ENCODE measurements around the gene SH3GLB2. TPM values are rescaled to one million over a fixed set of nuclear protein-coding genes. Genes with fewer than 3 reads are reported as not detected.
A peak's percentile ranks its signal among the peaks of the same experiment; 100 is the strongest.

Gene SH3GLB2
- total and polyA plus RNA-seq, 10 of the 15 experiments (the other 5 are each of a cell fraction or from before 2014, with no cell fraction given): 0.21 to 61.3 (median 30.8) TPM

DNA sequence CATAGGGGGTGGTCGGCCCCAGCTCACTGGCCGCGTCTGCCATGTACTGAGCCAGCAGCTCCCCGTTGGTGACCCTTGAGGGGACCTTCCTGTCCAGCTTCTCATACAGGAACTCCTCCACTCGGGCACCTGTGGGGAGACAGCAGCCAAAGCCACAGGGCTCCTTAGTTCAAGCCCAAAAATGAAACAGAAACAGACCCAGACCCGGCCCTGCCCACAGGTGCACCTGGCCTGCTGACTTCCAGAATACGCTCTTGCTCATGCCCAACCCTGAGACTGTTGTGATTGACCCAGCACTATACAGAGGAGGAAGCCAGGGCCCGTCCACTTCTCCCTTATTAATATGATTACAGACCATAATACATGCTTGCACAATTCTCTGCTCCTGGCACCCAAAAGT, 7.0 kb downstream of the SH3GLB2 start:
- ATAC-seq: peak; percentile 94
- intact Hi-C loops (cut with micrococcal nuclease; ENCODE audit: unreplicated experiment): no loop called here
- no peaks in the 10 kb centered on the region for H3K9me3 ChIP-seq (replicated peaks; ENCODE audit: control insufficient read depth, insufficient read depth, low read length)
- TF ChIP-seq CHD1 (IDR thresholded peaks at IDR 0.05; ENCODE audit: low read depth, low read length) (no peak), PML (IDR thresholded peaks at IDR 0.05; ENCODE audit: low read length) (no peak), STAT3 (IDR thresholded peaks at IDR 0.05; ENCODE audit: low read depth, low read length) (no peak), TBL1XR1 (IDR thresholded peaks at IDR 0.05; ENCODE audit: low read depth, low read length) (no peak), SUPT20H (IDR thresholded peaks at IDR 0.05; ENCODE audit: borderline replicate concordance, control insufficient read depth, low read depth, low read length) (no peak), ZZZ3 (IDR thresholded peaks at IDR 0.05; ENCODE audit: control insufficient read depth, insufficient read length, low read depth) (no peak), NR2F1 (conservative IDR thresholded peaks at IDR 0.05) (peak; percentile 22; the same call in 1 of the 2 replicates), ZNF274 (IDR thresholded peaks at IDR 0.05; ENCODE audit: insufficient read depth, insufficient read length) (no peak), BACH1 (IDR thresholded peaks at IDR 0.05; ENCODE audit: borderline replicate concordance) (no peak), TAF1 (IDR thresholded peaks at IDR 0.05; ENCODE audit: borderline replicate concordance, low read depth, low read length) (0 out of 2 replicates have a peak, but pooled peaks have one; percentile 20), SUZ12 (IDR thresholded peaks at IDR 0.05; ENCODE audit: unreplicated experiment) (no peak), TCF3 (IDR thresholded peaks at IDR 0.05; ENCODE audit: borderline replicate concordance, insufficient read depth, low read depth, low read length) (0 out of 2 replicates have a peak, but pooled peaks have one; percentile 56), ZBTB11 (CRISPR knock-in tag; IDR thresholded peaks at IDR 0.05) (no peak), NR2C2 (IDR thresholded peaks at IDR 0.05; ENCODE audit: borderline replicate concordance, control insufficient read depth, insufficient read length, low read depth) (no peak), SMAD1 (IDR thresholded peaks at IDR 0.05; ENCODE audit: low read depth, partially characterized antibody) (no peak), EED (IDR thresholded peaks at IDR 0.05; ENCODE audit: low read depth) (0 out of 2 replicates have a peak, but pooled peaks have one; percentile 14), TCF12 (IDR thresholded peaks at IDR 0.05; ENCODE audit: low read depth, low read length) (peak; percentile 75; the same call in 1 of the 2 replicates), YY1 (IDR thresholded peaks at IDR 0.05; ENCODE audit: low read depth, low read length) (no peak), MEF2B (IDR thresholded peaks at IDR 0.05; ENCODE audit: partially characterized antibody, poor library complexity, severe bottlenecking) (peak; percentile 12), POU2F2 (IDR thresholded peaks at IDR 0.05; ENCODE audit: borderline replicate concordance, low read depth, low read length) (no peak), MXI1 (IDR thresholded peaks at IDR 0.05; ENCODE audit: low read depth, low read length) (no peak), RAD51 (IDR thresholded peaks at IDR 0.05) (no peak), CBX3 (IDR thresholded peaks at IDR 0.05; ENCODE audit: borderline replicate concordance, low read depth) (no peak), POLR2A (IDR thresholded peaks at IDR 0.05; ENCODE audit: low read depth, low read length) (peak; percentile 56; the same call in 1 of the 2 replicates), STAT1 (conservative IDR thresholded peaks at IDR 0.05) (no peak), TARDBP (IDR thresholded peaks at IDR 0.05; ENCODE audit: borderline replicate concordance) (no peak)

More for the DNA sequence above, 7.0 kb downstream of the SH3GLB2 start:
- H3K36me3 ChIP-seq (ENCODE audit: control insufficient read depth in 2 of 2, insufficient read depth in 2 of 2, low read length in 1 of 2): no peaks in the 10 kb centered on the region
- no peaks in the 10 kb centered on the region for H3K27me3 ChIP-seq (replicated peaks in 1 of 2; ENCODE audit: control insufficient read depth in 2 of 2, insufficient read depth in 2 of 2, low read length in 1 of 2)
- no TSS peak for BruUV-seq (replicated peaks)
- no peaks in the 10 kb centered on the region for H3K4me1 ChIP-seq (ENCODE audit: control insufficient read depth, insufficient read depth, low read length)
- H4K20me1 ChIP-seq (ENCODE audit: control insufficient read depth, insufficient read depth): no peaks in the 10 kb centered on the region
- H3K4me3 ChIP-seq: peak overlapping the region; percentile 54
- CTCF ChIA-PET: interaction anchor here (0.6 to 1.7 kb wide), 4 partner anchors 9 to 64 kb away, joined by 3 to 5 read pairs (median 4); no protein-coding TSS in a partner anchor
- SMC1A ChIA-PET (ENCODE audit: uncharacterized antibody, unreplicated experiment): no interaction called here
- POLR2A ChIA-PET: interaction anchor here (0.6 kb wide), 2 partner anchors 73 to 79 kb away, joined by 3 read pairs; no protein-coding TSS in a partner anchor
- peak overlapping the region; percentile 70 for H3K27ac ChIP-seq (ENCODE audit: control insufficient read depth, insufficient read depth)
- peak overlapping the region; percentile 73 for H2AFZ ChIP-seq (ENCODE audit: control insufficient read depth, low read depth, low read length)
- H3K9ac ChIP-seq (ENCODE audit: control insufficient read depth, insufficient read depth, low read length): peak overlapping the region; percentile 19; the same call in 1 of the 2 replicates
- FAIRE-seq (peak; percentile 70), DNase-seq (ENCODE audit: low read depth, low spot score) (peak; percentile 28)
- RAD21 ChIA-PET (ENCODE audit: unreplicated experiment): interaction anchor here (0.7 to 0.9 kb wide), 2 partner anchors 12 to 15 kb away, joined by 3 read pairs; partner anchors contain the start of gene MIGA2
- WGBS (ENCODE audit: insufficient coverage, insufficient replicate concordance, low lambda C conversion rate, missing lambda C conversion rate): 38% methylated on average over 8 of the region's 8 CpGs
- peak overlapping the region; percentile 70 for H3K4me2 ChIP-seq (ENCODE audit: control insufficient read depth, insufficient read depth)
- H3K79me2 ChIP-seq (ENCODE audit: control insufficient read depth, insufficient read depth, low read length): no peaks in the 10 kb centered on the region
- in situ Hi-C loops (cut with MboI): no loop called here
